ENCODE data around the gene SMIM15.

DNA sequence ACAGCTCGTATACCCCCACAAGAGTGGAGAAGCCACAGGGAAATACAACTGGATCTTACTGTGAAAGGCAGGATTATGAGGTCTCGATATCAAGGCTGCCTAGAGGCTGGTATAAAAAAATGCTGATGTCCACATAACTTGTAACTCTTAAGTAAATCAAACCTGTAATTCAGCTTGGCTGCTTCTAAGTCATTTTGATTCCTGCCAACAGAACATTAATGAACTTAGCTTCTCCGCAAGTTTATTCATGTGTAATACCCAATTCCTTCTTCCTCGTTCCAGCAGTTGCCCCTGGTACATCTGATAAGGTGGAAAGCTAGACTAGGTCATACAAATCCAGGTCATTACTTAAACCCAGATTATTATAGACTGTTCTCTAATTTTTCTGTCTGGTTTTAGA, 16.4 kb upstream of the SMIM15 start:
- TF ChIP-seq DPF2 (IDR thresholded peaks at IDR 0.05) = no peak
- TF ChIP-seq STAT3 (IDR thresholded peaks at IDR 0.05; ENCODE audit: low read depth, low read length) = no peak
- TF ChIP-seq, protein P1, sequence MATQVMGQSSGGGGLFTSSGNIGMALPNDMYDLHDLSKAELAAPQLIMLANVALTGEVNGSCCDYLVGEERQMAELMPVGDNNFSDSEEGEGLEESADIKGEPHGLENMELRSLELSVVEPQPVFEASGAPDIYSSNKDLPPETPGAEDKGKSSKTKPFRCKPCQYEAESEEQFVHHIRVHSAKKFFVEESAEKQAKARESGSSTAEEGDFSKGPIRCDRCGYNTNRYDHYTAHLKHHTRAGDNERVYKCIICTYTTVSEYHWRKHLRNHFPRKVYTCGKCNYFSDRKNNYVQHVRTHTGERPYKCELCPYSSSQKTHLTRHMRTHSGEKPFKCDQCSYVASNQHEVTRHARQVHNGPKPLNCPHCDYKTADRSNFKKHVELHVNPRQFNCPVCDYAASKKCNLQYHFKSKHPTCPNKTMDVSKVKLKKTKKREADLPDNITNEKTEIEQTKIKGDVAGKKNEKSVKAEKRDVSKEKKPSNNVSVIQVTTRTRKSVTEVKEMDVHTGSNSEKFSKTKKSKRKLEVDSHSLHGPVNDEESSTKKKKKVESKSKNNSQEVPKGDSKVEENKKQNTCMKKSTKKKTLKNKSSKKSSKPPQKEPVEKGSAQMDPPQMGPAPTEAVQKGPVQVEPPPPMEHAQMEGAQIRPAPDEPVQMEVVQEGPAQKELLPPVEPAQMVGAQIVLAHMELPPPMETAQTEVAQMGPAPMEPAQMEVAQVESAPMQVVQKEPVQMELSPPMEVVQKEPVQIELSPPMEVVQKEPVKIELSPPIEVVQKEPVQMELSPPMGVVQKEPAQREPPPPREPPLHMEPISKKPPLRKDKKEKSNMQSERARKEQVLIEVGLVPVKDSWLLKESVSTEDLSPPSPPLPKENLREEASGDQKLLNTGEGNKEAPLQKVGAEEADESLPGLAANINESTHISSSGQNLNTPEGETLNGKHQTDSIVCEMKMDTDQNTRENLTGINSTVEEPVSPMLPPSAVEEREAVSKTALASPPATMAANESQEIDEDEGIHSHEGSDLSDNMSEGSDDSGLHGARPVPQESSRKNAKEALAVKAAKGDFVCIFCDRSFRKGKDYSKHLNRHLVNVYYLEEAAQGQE (IDR thresholded peaks at IDR 0.05; ENCODE audit: low read depth, low read length) = no peak
- no peak for TF ChIP-seq ASH2L (IDR thresholded peaks at IDR 0.05; ENCODE audit: borderline replicate concordance, low read depth)
- TF ChIP-seq POLR2A (IDR thresholded peaks at IDR 0.05; ENCODE audit: low read depth, low read length) = no peak
- TF ChIP-seq JUNB (IDR thresholded peaks at IDR 0.05) = no peak

Measured in GM12878 (cell line).